GM10248 (cell line): ENCODE results near the gene C1orf216.
A peak's percentile ranks its signal among the peaks of the same experiment; 100 is the strongest.
"Not testable (repeated sequence)": the region's sequence is repeated elsewhere in the genome, so short reads cannot be mapped to it uniquely, and the experiment has no call there.

Experiments used
- CTCF ChIA-PET: fragments of 300-600 bp; sonication (Branson Sonifier 250); formaldehyde crosslinking; extraction: SDS; loops from one replicate; lab custom pipeline; 2021; ENCODE audit warnings: antibody characterized with exemption; lab: Yijun Ruan, JAX
- POLR2A ChIA-PET: fragments of 350-650 bp; sonication (Branson Sonifier 250); formaldehyde crosslinking; extraction: SDS; loops from one replicate; lab custom pipeline; 2020; ENCODE audit warnings: antibody characterized with exemption; lab: Yijun Ruan, JAX
- DNase-seq: peaks from one replicate; pipeline ENCODE4 v3.0.0; 2012; ENCODE audit errors: extremely low spot score
- TF ChIP-seq, protein P1 (sequence below): IDR thresholded peaks from 2 replicates; pipeline ENCODE4 v1.5.1; 2012; ENCODE audit warnings: mild to moderate bottlenecking, low read depth; ENCODE audit errors: extremely low read depth, missing control alignments, control extremely low read depth

The C1orf216 gene

DNA sequence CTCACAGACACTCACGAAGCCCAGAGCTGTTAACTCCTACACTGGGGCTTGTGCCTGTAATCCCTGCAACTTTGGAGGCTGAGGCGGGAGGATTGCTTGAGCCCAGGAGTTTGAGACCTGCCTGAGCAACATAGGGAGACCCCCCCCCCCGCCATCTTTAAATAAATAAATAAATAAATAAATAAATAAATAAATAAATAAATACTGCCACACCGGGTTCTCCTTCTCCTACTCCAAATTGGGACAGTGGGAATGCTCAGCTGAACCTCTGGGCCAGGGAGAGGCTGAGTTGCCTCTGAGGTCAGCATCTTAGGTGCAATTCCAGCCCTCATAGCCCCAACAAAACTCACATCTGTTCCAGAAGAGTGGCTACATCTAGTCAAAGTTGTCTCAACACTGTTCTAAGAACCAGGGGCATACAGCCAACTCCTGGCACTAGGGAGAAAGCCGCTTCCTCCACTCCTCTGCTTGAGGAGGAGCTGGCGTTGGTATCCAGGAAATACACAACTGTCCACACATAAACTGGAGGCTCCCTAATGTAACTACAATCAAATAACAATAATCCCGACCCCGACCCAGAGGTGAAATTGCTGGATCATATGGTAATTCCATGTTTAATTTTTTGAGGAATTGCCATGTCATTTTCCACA lies 27.0 kb downstream of the C1orf216 start:
- ChIA-PET POLR2A (no interaction called here), CTCF (interaction anchor here (1.0 to 2.6 kb wide), 2 partner anchors 23 to 35 kb away, joined by 4 to 12 read pairs; no protein-coding TSS in a partner anchor)
- no peak for DNase-seq
- TF ChIP-seq, protein P1, sequence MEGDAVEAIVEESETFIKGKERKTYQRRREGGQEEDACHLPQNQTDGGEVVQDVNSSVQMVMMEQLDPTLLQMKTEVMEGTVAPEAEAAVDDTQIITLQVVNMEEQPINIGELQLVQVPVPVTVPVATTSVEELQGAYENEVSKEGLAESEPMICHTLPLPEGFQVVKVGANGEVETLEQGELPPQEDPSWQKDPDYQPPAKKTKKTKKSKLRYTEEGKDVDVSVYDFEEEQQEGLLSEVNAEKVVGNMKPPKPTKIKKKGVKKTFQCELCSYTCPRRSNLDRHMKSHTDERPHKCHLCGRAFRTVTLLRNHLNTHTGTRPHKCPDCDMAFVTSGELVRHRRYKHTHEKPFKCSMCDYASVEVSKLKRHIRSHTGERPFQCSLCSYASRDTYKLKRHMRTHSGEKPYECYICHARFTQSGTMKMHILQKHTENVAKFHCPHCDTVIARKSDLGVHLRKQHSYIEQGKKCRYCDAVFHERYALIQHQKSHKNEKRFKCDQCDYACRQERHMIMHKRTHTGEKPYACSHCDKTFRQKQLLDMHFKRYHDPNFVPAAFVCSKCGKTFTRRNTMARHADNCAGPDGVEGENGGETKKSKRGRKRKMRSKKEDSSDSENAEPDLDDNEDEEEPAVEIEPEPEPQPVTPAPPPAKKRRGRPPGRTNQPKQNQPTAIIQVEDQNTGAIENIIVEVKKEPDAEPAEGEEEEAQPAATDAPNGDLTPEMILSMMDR, result no peak

DNA sequence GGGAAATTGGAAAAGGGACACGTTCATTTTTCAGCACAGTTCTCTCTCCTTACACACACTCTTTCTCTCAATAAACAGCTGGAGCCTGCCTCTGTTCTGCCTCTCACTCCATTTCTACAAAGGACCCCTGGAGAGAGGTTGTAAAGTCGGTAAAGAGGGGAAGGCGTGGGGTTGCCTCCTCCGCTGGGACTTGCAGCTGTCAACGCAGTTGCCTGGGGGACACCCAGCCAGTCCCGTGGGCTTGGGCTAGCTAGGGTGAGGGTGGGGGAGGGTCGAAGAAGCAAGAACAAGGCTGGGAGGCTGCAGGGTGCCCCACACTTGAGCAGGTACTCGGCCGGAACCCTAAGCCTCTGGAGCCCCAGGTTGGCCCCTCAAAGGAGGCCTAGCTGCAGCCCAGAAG lies 27.6 kb downstream of the C1orf216 start:
- CTCF ChIA-PET, result interaction anchor here (1.0 to 2.6 kb wide), 2 partner anchors 24 to 36 kb away, joined by 4 to 12 read pairs; no protein-coding TSS in a partner anchor
- DNase-seq, result no peak
- TF ChIP-seq, protein P1, result no peak
- POLR2A ChIA-PET, result no interaction called here

GRCh38 chr1:35690103-35690502 lies 28.6 kb downstream of the C1orf216 start:
- not testable (repeated sequence) for DNase-seq
- ChIA-PET POLR2A (interaction anchor here (0.7 kb wide), 1 partner anchor 30 kb away, joined by 3 read pairs; no protein-coding TSS in a partner anchor), CTCF (interaction anchor here (2.6 kb wide), 1 partner anchor 25 kb away, joined by 12 read pairs; no protein-coding TSS in a partner anchor)

GRCh38 chr1:35688161-35688560 lies 30.5 kb downstream of the C1orf216 start:
- TF ChIP-seq, protein P1, result no peak
- POLR2A ChIA-PET, result no interaction called here
- CTCF ChIA-PET, result interaction anchor here (4.5 kb wide), 1 partner anchor 27 kb away, joined by 27 read pairs; no protein-coding TSS in a partner anchor
- no peak for DNase-seq

DNA sequence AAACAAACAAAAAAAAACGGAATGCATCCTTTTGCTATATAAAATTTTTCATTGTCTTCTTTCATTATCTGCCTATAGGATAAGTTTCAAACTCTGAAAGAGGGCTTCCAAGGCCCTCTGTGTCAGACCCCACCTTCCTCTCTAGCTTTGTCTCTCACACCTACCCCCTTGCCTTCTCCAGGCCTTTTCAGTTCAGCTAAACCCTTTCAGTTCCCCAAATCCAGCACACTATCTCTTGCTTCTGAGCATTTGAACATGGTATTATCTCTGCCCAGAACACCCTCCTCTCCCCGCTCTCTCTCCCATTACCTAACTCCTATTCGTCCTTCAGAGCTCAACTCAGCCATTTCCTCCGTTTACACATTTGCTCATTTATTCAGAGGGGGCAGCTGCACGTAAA lies 35.7 kb downstream of the C1orf216 start:
- DNase-seq, result peak; percentile 25
- ChIA-PET CTCF (no interaction called here), POLR2A (interaction anchor here (0.7 kb wide), 1 partner anchor 1459 kb away, joined by 4 read pairs; no protein-coding TSS in a partner anchor)
- TF ChIP-seq, protein P1, result no peak

GRCh38 chr1:35680271-35680670 lies 38.4 kb downstream of the C1orf216 start:
- TF ChIP-seq, protein P1, result no peak
- no peak for DNase-seq
- ChIA-PET CTCF (interaction anchor here (1.8 kb wide), 1 partner anchor 25 kb away, joined by 3 read pairs; no protein-coding TSS in a partner anchor), POLR2A (no interaction called here)

DNA sequence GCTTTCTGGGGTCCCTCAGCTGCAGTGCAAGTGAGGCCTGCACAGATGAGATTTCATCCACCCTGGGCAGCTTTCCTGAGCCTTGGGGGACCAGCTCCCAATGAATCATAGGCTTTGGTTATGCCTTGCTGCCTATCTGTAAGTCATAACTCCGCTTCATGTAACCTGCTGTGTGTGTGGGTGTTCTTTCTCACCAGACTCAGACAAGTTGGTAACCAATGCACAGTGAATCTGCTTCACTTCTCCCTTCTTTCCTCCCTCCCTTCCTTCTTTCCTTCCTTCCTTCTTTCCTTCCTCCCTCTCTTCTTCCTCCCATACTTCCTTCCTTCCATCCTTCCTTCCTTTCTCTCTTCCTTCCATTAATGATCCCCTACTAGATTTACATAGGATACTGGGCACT lies 42.9 kb downstream of the C1orf216 start:
- ChIA-PET CTCF (interaction anchor here (1.3 to 2.5 kb wide), 3 partner anchors 9 to 51 kb away, joined by 4 to 7 read pairs (median 4); no protein-coding TSS in a partner anchor), POLR2A (no interaction called here)
- no peak for DNase-seq
- TF ChIP-seq, protein P1, result no peak
